ENCODE measurements around the gene DPYSL3.

DPYSL3 gene

GRCh38 chr5:147432323-147432722 lies 77.5 kb downstream of the DPYSL3 start:
- H4K20me1 ChIP-seq (ENCODE audit: low read depth, low read length), result no peaks in the 10 kb centered on the region

DNA sequence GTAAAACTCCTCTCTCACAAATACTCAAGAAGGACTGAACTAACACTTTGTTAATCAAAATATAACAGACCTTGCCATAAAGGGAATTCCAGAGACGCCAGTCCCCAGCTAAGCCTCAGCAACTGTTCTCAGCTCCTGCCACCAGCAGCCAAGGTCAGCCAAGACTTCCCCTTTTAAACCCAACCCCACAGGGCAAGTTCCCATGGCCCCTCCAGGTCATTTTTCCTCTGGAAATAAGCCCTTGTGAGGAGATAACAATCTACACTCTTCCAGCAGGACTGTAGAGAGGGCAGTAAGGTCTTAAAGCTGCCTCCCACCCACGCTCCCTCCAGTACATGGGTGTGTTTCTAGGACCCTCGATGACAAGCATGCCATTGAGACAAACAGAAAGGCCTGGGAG lies 78.3 kb downstream of the DPYSL3 start:
- TF ChIP-seq EZH2phosphoT487 (conservative IDR thresholded peaks at IDR 0.05; ENCODE audit: low read length), result no peak
- TF ChIP-seq, protein P1, sequence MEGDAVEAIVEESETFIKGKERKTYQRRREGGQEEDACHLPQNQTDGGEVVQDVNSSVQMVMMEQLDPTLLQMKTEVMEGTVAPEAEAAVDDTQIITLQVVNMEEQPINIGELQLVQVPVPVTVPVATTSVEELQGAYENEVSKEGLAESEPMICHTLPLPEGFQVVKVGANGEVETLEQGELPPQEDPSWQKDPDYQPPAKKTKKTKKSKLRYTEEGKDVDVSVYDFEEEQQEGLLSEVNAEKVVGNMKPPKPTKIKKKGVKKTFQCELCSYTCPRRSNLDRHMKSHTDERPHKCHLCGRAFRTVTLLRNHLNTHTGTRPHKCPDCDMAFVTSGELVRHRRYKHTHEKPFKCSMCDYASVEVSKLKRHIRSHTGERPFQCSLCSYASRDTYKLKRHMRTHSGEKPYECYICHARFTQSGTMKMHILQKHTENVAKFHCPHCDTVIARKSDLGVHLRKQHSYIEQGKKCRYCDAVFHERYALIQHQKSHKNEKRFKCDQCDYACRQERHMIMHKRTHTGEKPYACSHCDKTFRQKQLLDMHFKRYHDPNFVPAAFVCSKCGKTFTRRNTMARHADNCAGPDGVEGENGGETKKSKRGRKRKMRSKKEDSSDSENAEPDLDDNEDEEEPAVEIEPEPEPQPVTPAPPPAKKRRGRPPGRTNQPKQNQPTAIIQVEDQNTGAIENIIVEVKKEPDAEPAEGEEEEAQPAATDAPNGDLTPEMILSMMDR (IDR thresholded peaks at IDR 0.05; ENCODE audit: insufficient read depth, low read length, poor library complexity, severe bottlenecking), result no peak
- H3K27me3 ChIP-seq (ENCODE audit: low read length), result peaks cover 4% of the 10 kb centered on the region; the same call in 1 of the 2 replicates

More at GRCh38 chr5:147432323-147432722, 77.5 kb downstream of the DPYSL3 start:
- no peaks in the 10 kb centered on the region for H3K79me2 ChIP-seq (ENCODE audit: insufficient read depth, low read length)
- no peak overlapping the region for H3K27ac ChIP-seq (ENCODE audit: low read depth, low read length)
- TF ChIP-seq EZH2phosphoT487 (conservative IDR thresholded peaks at IDR 0.05; ENCODE audit: low read length), result no peak
- TF ChIP-seq, protein P1 (IDR thresholded peaks at IDR 0.05; ENCODE audit: insufficient read depth, low read length, poor library complexity, severe bottlenecking), result no peak
- H3K4me3 ChIP-seq (ENCODE audit: insufficient read depth, low read length, poor library complexity, severe bottlenecking), result no peak overlapping the region
- no peaks in the 10 kb centered on the region for H3K36me3 ChIP-seq (ENCODE audit: low read length)
- no peak overlapping the region for H2AFZ ChIP-seq (ENCODE audit: low read depth, low read length, severe bottlenecking)
- no peaks in the 10 kb centered on the region for H3K9me2 ChIP-seq (replicated peaks; ENCODE audit: insufficient read depth, low read length)
- no peaks in the 10 kb centered on the region for H3F3A ChIP-seq (ENCODE audit: insufficient read depth)
- no peaks in the 10 kb centered on the region for H3K9me3 ChIP-seq (ENCODE audit: insufficient read depth, low read length)
- no peak overlapping the region for H3K4me2 ChIP-seq (ENCODE audit: low read depth, low read length, poor library complexity, severe bottlenecking)
- no peak overlapping the region for H3K9ac ChIP-seq (ENCODE audit: low read length)
- peaks cover 4% of the 10 kb centered on the region; the same call in 1 of the 2 replicates for H3K27me3 ChIP-seq (ENCODE audit: low read length)

GRCh38 chr5:147430628-147431027 lies 79.2 kb downstream of the DPYSL3 start:
- H2AFZ ChIP-seq (ENCODE audit: low read depth, low read length, severe bottlenecking), result no peak overlapping the region
- TF ChIP-seq EZH2phosphoT487 (conservative IDR thresholded peaks at IDR 0.05; ENCODE audit: low read length), result no peak
- TF ChIP-seq, protein P1 (IDR thresholded peaks at IDR 0.05; ENCODE audit: insufficient read depth, low read length, poor library complexity, severe bottlenecking), result no peak
- H3K27ac ChIP-seq (ENCODE audit: low read depth, low read length), result no peak overlapping the region
- peaks cover 4% of the 10 kb centered on the region; the same call in 1 of the 2 replicates for H3K27me3 ChIP-seq (ENCODE audit: low read length)
- no peaks in the 10 kb centered on the region for H3K9me2 ChIP-seq (replicated peaks; ENCODE audit: insufficient read depth, low read length)
- no peak overlapping the region for H3K4me2 ChIP-seq (ENCODE audit: low read depth, low read length, poor library complexity, severe bottlenecking)
- no peaks in the 10 kb centered on the region for H3K9me3 ChIP-seq (ENCODE audit: insufficient read depth, low read length)
- H4K20me1 ChIP-seq (ENCODE audit: low read depth, low read length), result no peaks in the 10 kb centered on the region
- H3F3A ChIP-seq (ENCODE audit: insufficient read depth), result no peaks in the 10 kb centered on the region
- no peak overlapping the region for H3K4me3 ChIP-seq (ENCODE audit: insufficient read depth, low read length, poor library complexity, severe bottlenecking)
- no peaks in the 10 kb centered on the region for H3K36me3 ChIP-seq (ENCODE audit: low read length)
- no peak overlapping the region for H3K9ac ChIP-seq (ENCODE audit: low read length)
- H3K79me2 ChIP-seq (ENCODE audit: insufficient read depth, low read length), result no peaks in the 10 kb centered on the region

More for the DNA sequence above, 78.3 kb downstream of the DPYSL3 start:
- Histone ChIP-seq H3K9me2 (replicated peaks; ENCODE audit: insufficient read depth, low read length) (no peaks in the 10 kb centered on the region), H3K36me3 (ENCODE audit: low read length) (no peaks in the 10 kb centered on the region), H3K4me3 (ENCODE audit: insufficient read depth, low read length, poor library complexity, severe bottlenecking) (no peak overlapping the region), H3K9ac (ENCODE audit: low read length) (no peak overlapping the region), H4K20me1 (ENCODE audit: low read depth, low read length) (no peaks in the 10 kb centered on the region), H2AFZ (ENCODE audit: low read depth, low read length, severe bottlenecking) (no peak overlapping the region), H3F3A (ENCODE audit: insufficient read depth) (no peaks in the 10 kb centered on the region), H3K79me2 (ENCODE audit: insufficient read depth, low read length) (no peaks in the 10 kb centered on the region), H3K9me3 (ENCODE audit: insufficient read depth, low read length) (no peaks in the 10 kb centered on the region), H3K27ac (ENCODE audit: low read depth, low read length) (no peak overlapping the region), H3K4me2 (ENCODE audit: low read depth, low read length, poor library complexity, severe bottlenecking) (no peak overlapping the region)

Measured in SU-DHL-6 (cell line).